Mesenteric fat pad (tissue), 1 donor: ENCODE measurements around the gene HEXIM1. TPM values are rescaled to one million over a fixed set of nuclear protein-coding genes. Genes with fewer than 3 reads are reported as not detected.

Experiments
- DNase-seq: peaks from one replicate; pipeline ENCODE4 v3.0.0-alpha.2; 2020; ENCODE audit warnings: low spot score
- total RNA-seq: library from RNA; stranded (reverse); fragmentation: NEBNext Ultra II Directional; extraction: Animal tissue kit (Norgen Biotek cat#: 25700); gene quantifications from one replicate; pipeline ENCODE4 v1.2.1, GENCODE V29; 2021
- donor health status: DM: yes; HTN: yes; CAD: no.

Gene HEXIM1
- total RNA-seq, 1 donor from 2014 or later, result 42.1 TPM

GRCh38 chr17:45145035-45145389, 3.3 kb upstream of the HEXIM1 start:
- no peak for DNase-seq

GRCh38 chr17:45146166-45146565, 2.1 kb upstream of the HEXIM1 start:
- DNase-seq, result no peak

DNA sequence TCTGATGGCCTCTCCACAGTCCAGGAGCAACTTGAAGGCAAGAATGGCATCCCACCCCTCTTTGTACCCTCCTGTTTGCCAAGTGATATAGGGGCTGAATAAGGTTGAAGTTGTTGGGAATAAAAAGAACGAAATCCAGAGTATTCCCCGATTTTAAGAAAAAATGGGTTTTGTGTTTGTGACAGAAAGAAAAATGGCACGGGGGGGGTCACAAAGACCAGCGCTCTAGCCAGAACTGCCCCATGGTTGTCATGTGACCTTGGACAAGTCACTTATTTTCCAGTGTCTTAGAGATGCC, 1.7 kb upstream of the HEXIM1 start:
- DNase-seq, result no peak

- DNase-seq, result no peak
Measured at GRCh38 chr17:45146890-45147580, 1.2 kb upstream of the HEXIM1 start.

- DNase-seq, result no peak
Measured at GRCh38 chr17:45147581-45148182, 593 bp upstream of the HEXIM1 start.

DNA sequence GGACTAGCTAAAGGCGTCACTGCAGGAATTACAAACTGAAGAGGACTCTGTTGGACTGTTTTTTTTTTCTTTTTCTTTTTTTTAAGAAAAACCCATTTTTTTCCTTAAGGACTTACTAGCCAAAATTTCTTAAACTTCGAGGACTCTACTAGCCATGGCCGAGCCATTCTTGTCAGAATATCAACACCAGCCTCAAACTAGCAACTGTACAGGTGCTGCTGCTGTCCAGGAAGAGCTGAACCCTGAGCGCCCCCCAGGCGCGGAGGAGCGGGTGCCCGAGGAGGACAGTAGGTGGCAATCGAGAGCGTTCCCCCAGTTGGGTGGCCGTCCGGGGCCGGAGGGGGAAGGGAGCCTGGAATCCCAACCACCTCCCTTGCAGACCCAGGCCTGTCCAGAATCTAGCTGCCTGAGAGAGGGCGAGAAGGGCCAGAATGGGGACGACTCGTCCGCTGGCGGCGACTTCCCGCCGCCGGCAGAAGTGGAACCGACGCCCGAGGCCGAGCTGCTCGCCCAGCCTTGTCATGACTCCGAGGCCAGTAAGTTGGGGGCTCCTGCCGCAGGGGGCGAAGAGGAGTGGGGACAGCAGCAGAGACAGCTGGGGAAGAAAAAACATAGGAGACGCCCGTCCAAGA, 878 bp downstream of the HEXIM1 start:
- no peak for DNase-seq

DNA sequence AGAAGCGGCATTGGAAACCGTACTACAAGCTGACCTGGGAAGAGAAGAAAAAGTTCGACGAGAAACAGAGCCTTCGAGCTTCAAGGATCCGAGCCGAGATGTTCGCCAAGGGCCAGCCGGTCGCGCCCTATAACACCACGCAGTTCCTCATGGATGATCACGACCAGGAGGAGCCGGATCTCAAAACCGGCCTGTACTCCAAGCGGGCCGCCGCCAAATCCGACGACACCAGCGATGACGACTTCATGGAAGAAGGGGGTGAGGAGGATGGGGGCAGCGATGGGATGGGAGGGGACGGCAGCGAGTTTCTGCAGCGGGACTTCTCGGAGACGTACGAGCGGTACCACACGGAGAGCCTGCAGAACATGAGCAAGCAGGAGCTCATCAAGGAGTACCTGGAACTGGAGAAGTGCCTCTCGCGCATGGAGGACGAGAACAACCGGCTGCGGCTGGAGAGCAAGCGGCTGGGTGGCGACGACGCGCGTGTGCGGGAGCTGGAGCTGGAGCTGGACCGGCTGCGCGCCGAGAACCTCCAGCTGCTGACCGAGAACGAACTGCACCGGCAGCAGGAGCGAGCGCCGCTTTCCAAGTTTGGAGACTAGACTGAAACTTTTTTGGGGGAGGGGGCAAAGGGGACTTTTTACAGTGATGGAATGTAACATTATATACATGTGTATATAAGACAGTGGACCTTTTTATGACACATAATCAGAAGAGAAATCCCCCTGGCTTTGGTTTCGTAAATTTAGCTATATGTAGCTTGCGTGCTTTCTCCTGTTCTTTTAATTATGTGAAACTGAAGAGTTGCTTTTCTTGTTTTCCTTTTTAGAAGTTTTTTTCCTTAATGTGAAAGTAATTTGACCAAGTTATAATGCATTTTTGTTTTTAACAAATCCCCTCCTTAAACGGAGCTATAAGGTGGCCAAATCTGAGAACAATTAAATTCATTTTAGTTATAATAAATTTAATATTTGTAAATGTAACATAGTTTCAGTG, 1.7 kb downstream of the HEXIM1 start:
- no peak for DNase-seq

- no peak for DNase-seq
Measured at GRCh38 chr17:45150911-45151809, 2.9 kb downstream of the HEXIM1 start.

GRCh38 chr17:45155029-45155428, 6.8 kb downstream of the HEXIM1 start:
- DNase-seq, result no peak

GRCh38 chr17:45155483-45155882, 7.2 kb downstream of the HEXIM1 start:
- DNase-seq, result no peak

- no peak for DNase-seq
Measured at GRCh38 chr17:45156242-45156641, 8.0 kb downstream of the HEXIM1 start.

GRCh38 chr17:45160447-45161287, 12.4 kb downstream of the HEXIM1 start:
- peak; percentile 91 for DNase-seq

- DNase-seq, result peak; percentile 98
Measured at GRCh38 chr17:45161288-45162024, 13.2 kb downstream of the HEXIM1 start, which contains the start of gene HEXIM2. Gene HEXIM2 (plus strand): TSS chr17:45161875. CDS start chr17:45162794, 919 bp downstream.

- no peak for DNase-seq
Measured at GRCh38 chr17:45162025-45162687, 13.9 kb downstream of the HEXIM1 start.

- DNase-seq, result no peak
Measured at GRCh38 chr17:45164734-45165269, 16.5 kb downstream of the HEXIM1 start.

DNA sequence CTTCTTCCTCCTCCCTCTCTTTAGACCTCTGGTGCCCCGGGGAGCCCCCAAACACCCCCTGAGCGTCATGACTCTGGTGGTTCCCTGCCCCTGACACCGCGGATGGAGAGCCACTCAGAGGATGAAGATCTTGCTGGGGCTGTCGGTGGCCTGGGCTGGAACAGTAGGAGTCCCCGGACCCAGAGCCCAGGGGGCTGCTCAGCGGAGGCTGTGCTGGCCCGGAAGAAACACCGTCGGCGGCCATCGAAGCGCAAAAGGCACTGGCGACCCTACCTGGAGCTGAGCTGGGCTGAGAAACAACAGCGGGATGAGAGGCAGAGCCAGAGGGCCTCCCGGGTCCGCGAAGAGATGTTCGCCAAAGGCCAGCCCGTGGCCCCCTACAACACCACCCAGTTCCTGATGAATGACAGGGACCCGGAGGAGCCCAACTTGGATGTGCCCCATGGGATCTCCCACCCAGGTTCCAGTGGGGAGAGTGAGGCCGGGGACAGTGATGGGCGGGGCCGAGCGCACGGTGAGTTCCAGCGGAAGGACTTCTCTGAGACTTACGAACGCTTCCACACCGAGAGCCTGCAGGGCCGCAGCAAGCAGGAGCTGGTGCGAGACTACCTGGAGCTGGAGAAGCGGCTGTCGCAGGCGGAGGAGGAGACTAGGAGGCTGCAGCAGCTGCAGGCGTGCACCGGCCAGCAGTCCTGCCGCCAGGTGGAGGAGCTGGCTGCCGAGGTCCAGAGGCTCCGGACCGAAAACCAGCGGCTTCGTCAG, 20.9 kb downstream of the HEXIM1 start:
- no peak for DNase-seq

GRCh38 chr17:45170280-45170930, 22.1 kb downstream of the HEXIM1 start:
- DNase-seq, result no peak
